ENCODE data around the gene LITAFD. TPM values are rescaled to one million over a fixed set of nuclear protein-coding genes. Genes with fewer than 3 reads are reported as not detected.

Gene LITAFD
- total and polyA plus RNA-seq, 2 experiments from 2014 or later: not detected

- H3F3A ChIP-seq (ENCODE audit: insufficient read depth): peaks cover 50% of the 10 kb centered on the region
- H3K4me3 ChIP-seq: no peak overlapping the region
- no peak overlapping the region for H3K27ac ChIP-seq
- H3K27me3 ChIP-seq (replicated peaks; ENCODE audit: insufficient read depth): no peaks in the 10 kb centered on the region
- peaks cover 65% of the 10 kb centered on the region for H3K79me2 ChIP-seq (ENCODE audit: insufficient read depth)
- WGBS, 2 experiments (ENCODE audit: low coverage in 1 of 2, low lambda C conversion rate in 2 of 2, missing lambda C conversion rate in 2 of 2): 90 to 97% methylated on average over 7 of the region's 7 CpGs
- no peak overlapping the region for H3K9ac ChIP-seq
- H3K4me2 ChIP-seq (ENCODE audit: unreplicated experiment): no peak overlapping the region
- H2AFZ ChIP-seq: no peak overlapping the region
- peaks cover 23% of the 10 kb centered on the region for H3K4me1 ChIP-seq (ENCODE audit: insufficient read depth)
- in situ Hi-C loops (cut with MboI): no loop called here
- H4K20me1 ChIP-seq (ENCODE audit: insufficient read depth): no peaks in the 10 kb centered on the region; the same call in 1 of the 2 replicates
- H3K9me2 ChIP-seq (ENCODE audit: insufficient read depth): no peaks in the 10 kb centered on the region
- no peaks in the 10 kb centered on the region; the same call in 1 of the 2 replicates for H3K36me3 ChIP-seq (ENCODE audit: low read depth)
- DNase-seq: no peak
- no peak for TF ChIP-seq EZH2phosphoT487 (IDR thresholded peaks at IDR 0.05; ENCODE audit: insufficient read depth, low read depth)
- no peak for TF ChIP-seq EZH2 (IDR thresholded peaks at IDR 0.05; ENCODE audit: insufficient read depth, poor library complexity, severe bottlenecking)
- no peaks in the 10 kb centered on the region for H3K9me3 ChIP-seq (ENCODE audit: low read depth)
Observed at GRCh38 chr16:8845699-8846298, 36.4 kb upstream of the LITAFD start.

DNA sequence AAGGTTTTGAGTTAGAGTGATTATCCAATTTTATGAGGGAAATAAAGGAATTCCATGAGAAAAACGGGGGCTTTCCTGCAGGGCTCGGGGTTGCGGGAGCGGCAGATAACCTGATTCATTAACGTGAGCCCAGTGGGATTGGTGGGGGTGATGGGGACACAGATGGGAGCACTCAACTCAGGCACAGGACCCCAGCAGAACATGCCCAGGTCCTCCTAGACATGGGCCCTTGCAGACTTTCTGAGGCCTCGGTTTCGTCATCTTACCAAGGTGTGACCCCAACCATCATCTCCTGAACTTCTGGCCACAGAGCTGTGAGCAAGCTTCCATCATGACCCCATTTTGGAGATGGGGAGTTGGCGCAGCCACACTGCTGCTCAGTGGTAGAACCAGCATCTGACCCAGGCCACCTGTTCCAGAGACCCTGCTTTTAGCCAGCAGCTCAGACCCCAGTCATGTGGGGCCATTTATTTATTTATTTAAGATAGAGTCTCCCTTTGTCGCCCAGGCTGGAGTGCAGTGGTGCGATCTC, 35.7 kb upstream of the LITAFD start:
- Histone ChIP-seq H2AFZ (no peak overlapping the region), H4K20me1 (ENCODE audit: insufficient read depth) (no peaks in the 10 kb centered on the region; the same call in 1 of the 2 replicates), H3K36me3 (ENCODE audit: low read depth) (peaks cover 5% of the 10 kb centered on the region; the same call in 1 of the 2 replicates), H3K4me3 (no peak overlapping the region), H3K9me2 (ENCODE audit: insufficient read depth) (no peaks in the 10 kb centered on the region), H3K9me3 (ENCODE audit: low read depth) (no peaks in the 10 kb centered on the region), H3K27ac (no peak overlapping the region), H3K4me2 (ENCODE audit: unreplicated experiment) (no peak overlapping the region), H3K9ac (no peak overlapping the region), H3K27me3 (replicated peaks; ENCODE audit: insufficient read depth) (no peaks in the 10 kb centered on the region), H3K4me1 (ENCODE audit: insufficient read depth) (peaks cover 26% of the 10 kb centered on the region), H3F3A (ENCODE audit: insufficient read depth) (peaks cover 57% of the 10 kb centered on the region), H3K79me2 (ENCODE audit: insufficient read depth) (peaks cover 62% of the 10 kb centered on the region)
- no peak for DNase-seq
- no peak for TF ChIP-seq EZH2 (IDR thresholded peaks at IDR 0.05; ENCODE audit: insufficient read depth, poor library complexity, severe bottlenecking)
- TF ChIP-seq EZH2phosphoT487 (IDR thresholded peaks at IDR 0.05; ENCODE audit: insufficient read depth, low read depth): no peak
- WGBS, 2 experiments (ENCODE audit: low coverage in 1 of 2, low lambda C conversion rate in 2 of 2, missing lambda C conversion rate in 2 of 2): 82% methylated on average over 10 of the region's 10 CpGs
- in situ Hi-C loops (cut with MboI): no loop called here

- no peak for DNase-seq
- in situ Hi-C loops (cut with MboI): no loop called here
- no peak overlapping the region for H3K27ac ChIP-seq
Observed at GRCh38 chr16:8847145-8847544, 35.0 kb upstream of the LITAFD start.

GRCh38 chr16:8847623-8848022, 34.5 kb upstream of the LITAFD start:
- H3K79me2 ChIP-seq (ENCODE audit: insufficient read depth): peaks cover 56% of the 10 kb centered on the region
- H3K9me3 ChIP-seq (ENCODE audit: low read depth): no peaks in the 10 kb centered on the region
- peaks cover 6% of the 10 kb centered on the region; the same call in 1 of the 2 replicates for H3K36me3 ChIP-seq (ENCODE audit: low read depth)
- no peaks in the 10 kb centered on the region for H3K27me3 ChIP-seq (replicated peaks; ENCODE audit: insufficient read depth)
- no peaks in the 10 kb centered on the region; the same call in 1 of the 2 replicates for H4K20me1 ChIP-seq (ENCODE audit: insufficient read depth)
- H3K4me3 ChIP-seq: no peak overlapping the region
- in situ Hi-C loops (cut with MboI): no loop called here
- no peak overlapping the region for H3K4me2 ChIP-seq (ENCODE audit: unreplicated experiment)
- WGBS, 2 experiments (ENCODE audit: low coverage in 1 of 2, low lambda C conversion rate in 2 of 2, missing lambda C conversion rate in 2 of 2): 91 to 94% methylated on average over 15 of the region's 15 CpGs
- no peak for DNase-seq
- 0 out of 2 replicates have a peak overlapping the region, but pooled peaks have one; percentile 84 for H3K27ac ChIP-seq
- no peak overlapping the region for H3K9ac ChIP-seq
- peaks cover 68% of the 10 kb centered on the region for H3F3A ChIP-seq (ENCODE audit: insufficient read depth)
- no peaks in the 10 kb centered on the region for H3K9me2 ChIP-seq (ENCODE audit: insufficient read depth)
- H2AFZ ChIP-seq: no peak overlapping the region
- peaks cover 26% of the 10 kb centered on the region for H3K4me1 ChIP-seq (ENCODE audit: insufficient read depth)
- TF ChIP-seq EZH2 (IDR thresholded peaks at IDR 0.05; ENCODE audit: insufficient read depth, poor library complexity, severe bottlenecking) (no peak), EZH2phosphoT487 (IDR thresholded peaks at IDR 0.05; ENCODE audit: insufficient read depth, low read depth) (no peak)

More at GRCh38 chr16:8847145-8847544, 35.0 kb upstream of the LITAFD start:
- TF ChIP-seq EZH2 (IDR thresholded peaks at IDR 0.05; ENCODE audit: insufficient read depth, poor library complexity, severe bottlenecking): no peak
- TF ChIP-seq EZH2phosphoT487 (IDR thresholded peaks at IDR 0.05; ENCODE audit: insufficient read depth, low read depth): no peak
- no peaks in the 10 kb centered on the region for H3K27me3 ChIP-seq (replicated peaks; ENCODE audit: insufficient read depth)
- no peak overlapping the region for H3K4me3 ChIP-seq
- H3K9me2 ChIP-seq (ENCODE audit: insufficient read depth): no peaks in the 10 kb centered on the region
- H3K4me2 ChIP-seq (ENCODE audit: unreplicated experiment): no peak overlapping the region
- H3K36me3 ChIP-seq (ENCODE audit: low read depth): peaks cover 6% of the 10 kb centered on the region; the same call in 1 of the 2 replicates
- H2AFZ ChIP-seq: no peak overlapping the region
- no peaks in the 10 kb centered on the region; the same call in 1 of the 2 replicates for H4K20me1 ChIP-seq (ENCODE audit: insufficient read depth)
- no peaks in the 10 kb centered on the region for H3K9me3 ChIP-seq (ENCODE audit: low read depth)
- peaks cover 63% of the 10 kb centered on the region for H3F3A ChIP-seq (ENCODE audit: insufficient read depth)
- H3K79me2 ChIP-seq (ENCODE audit: insufficient read depth): peaks cover 60% of the 10 kb centered on the region
- WGBS, 2 experiments (ENCODE audit: low coverage in 1 of 2, low lambda C conversion rate in 2 of 2, missing lambda C conversion rate in 2 of 2): 74% methylated on average over 13 of the region's 13 CpGs
- no peak overlapping the region for H3K9ac ChIP-seq
- peaks cover 26% of the 10 kb centered on the region for H3K4me1 ChIP-seq (ENCODE audit: insufficient read depth)

Data from GM23248 (cell line).